Hematopoietic multipotent progenitor cell (in vitro differentiated cells): ENCODE measurements around the gene CELA3A. TPM values are rescaled to one million over a fixed set of nuclear protein-coding genes. Genes with fewer than 3 reads are reported as not detected.

Source experiments
- DNase-seq, 3 donors: peaks; one replicate each; pipeline ENCODE4 v3.0.0-alpha.2; 2011 to 2015; ENCODE audit warnings: low read depth in 2 of 3, low spot score in 2 of 3
- small RNA-seq: library from RNA; depleted of rRNA; stranded (forward); fragments of <200 nt; gene quantifications from one replicate; pipeline ENCODE3, GENCODE V24; 2012
- total RNA-seq: library from RNA; depleted of rRNA; stranded (reverse); fragments of >200 nt; gene quantifications from one replicate; pipeline ENCODE4 v1.2.3, GENCODE V29; 2012

The CELA3A gene
- total RNA-seq, 1 donor = not detected

DNA sequence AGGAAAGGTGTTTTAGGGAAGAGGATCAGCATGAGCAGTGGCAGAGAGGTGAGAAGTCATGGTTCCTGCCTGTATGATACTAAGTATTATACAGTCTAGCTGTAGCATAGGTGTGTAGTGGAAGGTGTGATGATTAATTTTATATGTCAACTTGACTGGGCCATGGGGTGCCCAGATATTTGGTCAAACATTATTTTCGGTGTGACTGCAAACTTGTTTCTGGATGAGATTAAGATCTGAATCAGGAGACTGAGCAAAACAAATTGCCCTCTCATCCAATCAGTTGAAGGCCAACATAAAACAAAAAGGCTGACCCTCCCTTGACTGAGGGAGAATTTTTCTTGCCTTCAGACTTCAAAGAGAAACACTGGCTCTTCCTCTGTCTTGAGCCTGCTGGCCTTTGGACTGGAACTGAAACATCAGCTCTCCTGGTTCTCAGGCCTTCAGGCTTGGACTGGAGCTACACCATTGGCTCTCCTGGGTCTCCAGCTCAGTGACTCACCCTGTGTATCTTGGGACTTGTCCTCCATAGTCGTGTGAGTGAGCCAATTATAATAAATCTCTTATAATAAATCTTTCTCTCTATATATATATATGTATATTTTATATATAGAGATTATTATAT lies 44.3 kb downstream of the CELA3A start:
- DNase-seq = no peak

DNA sequence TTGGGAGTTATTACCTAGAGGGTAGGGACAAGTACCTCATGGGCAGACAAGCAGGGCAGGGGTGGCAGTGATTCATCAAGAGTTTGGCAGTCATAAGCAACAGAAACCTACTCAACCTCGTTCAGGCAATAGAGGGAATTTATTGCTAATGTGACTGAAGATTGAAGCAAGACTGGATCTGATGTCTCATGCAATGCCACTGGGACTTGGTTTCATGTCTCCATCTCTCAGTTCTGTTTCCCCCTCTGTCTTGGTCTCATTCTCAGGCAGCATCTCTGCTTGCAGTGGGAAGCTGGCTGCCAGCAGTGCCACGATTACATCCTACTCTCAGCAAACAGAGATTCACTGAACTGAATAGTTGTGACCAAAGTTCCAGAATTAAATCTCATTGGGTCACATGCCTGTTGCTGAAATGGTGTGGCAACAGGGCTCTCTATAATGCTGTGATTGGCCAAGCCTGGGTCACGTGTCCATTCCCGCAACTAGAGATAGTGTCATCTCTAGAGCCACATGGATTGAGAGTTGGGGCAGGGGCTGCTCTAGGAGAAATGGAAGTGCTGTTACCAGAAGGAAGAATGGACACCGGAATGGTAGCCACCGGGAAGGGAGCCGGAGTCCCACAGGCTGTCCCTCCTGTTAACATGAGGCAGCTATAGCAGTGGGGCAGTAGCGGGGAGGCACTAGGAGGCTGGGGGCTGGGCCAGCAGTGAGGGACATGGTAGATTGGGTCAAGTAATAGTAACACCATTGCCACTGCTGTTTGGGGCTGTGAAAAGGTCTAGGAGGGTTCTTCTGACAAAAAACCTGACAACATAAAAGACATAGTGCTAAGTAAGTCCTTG lies 47.1 kb downstream of the CELA3A start:
- no peak for DNase-seq

DNA sequence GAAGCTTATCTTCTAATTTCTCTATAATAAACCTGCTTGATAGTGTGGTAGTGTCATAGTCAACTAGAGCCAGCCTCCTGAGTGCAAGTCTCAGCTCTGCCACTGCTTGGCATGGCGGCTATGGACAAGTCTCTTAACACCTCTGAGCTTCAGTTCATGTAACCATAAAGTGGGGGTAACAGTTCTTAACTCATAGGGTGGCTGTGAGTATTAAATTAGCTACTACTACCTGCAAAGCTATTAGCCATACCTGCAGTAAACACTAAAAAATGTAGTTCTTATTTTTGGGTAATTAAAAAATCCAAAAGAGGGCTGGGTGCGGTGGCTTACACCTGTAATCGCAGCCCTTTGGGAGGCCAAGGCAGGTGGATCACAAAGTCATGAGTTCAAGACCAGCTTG lies 48.9 kb downstream of the CELA3A start:
- DNase-seq = no peak

DNA sequence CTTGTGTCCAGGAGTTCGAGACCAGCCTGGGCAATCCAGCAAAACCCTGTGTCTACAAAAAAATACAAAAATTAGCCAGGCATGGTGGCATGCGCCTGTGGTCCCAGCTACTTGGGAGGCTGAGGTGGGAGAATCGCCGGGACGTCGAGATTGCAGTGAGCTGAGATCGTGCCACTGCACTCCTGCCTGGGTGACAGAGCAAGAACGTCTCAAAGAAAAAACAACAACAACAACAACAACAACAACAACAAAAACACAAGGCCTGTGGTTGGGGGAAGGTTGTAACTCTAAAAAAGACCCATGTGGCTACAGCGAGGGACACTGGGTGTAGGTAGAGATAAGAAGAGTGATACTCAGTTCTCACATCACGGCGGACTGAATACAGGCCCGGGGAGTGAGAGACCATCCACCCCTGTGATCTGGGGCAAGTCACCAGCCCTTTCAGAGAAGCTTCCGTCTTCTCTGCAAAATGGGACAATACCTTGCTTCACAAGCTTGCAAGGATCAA lies 50.2 kb downstream of the CELA3A start:
- DNase-seq = no peak

DNA sequence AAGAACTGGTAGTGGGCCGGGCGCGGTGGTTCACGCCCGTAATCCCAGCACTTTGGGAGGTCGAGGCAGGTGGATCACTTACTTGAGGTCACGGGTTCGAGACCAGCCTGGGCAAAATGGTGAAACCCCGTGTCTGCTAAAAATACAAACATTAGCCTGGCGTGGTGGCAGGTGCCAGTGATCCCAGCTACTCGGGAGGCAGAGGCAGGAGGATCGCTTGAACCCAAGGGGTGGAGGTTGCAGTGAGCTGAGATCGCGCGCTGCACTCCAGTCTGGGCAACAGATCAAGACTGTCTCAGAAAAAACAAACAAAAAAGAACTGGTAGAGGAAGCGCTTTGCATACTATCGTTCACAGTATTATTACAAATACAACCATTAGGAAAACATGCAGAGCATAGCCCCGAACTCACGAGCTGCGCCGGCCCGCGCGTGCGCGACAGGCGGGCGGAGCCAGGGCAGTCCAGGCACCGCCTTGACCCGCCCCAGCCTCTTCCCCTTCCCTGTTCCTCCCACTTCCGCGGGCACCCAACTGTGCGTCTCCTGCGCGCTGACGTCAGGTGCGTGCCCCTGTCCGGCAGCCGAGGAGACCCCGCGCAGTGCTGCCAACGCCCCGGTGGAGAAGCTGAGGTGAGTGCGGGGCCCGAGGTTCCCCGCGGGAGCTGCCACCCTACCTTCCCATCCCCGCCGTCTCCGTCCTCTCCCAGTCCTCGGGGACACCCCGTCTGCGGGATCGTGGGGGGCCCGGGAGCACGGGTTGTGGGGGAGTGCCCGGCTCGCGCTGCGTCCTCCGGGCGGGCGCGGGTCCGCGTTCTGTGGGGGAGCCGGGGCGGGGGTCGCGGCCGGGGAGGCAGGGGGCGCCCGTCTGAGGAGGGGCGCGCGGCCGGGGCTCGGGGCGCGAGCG lies 50.9 kb downstream of the CELA3A start, which contains the start of gene CDC42:
Gene CDC42 (plus strand): TSS at position 595 of the 902 bp plus-strand sequence. CDS start 25,770 bp downstream, outside the sequence.
- DNase-seq = peak; percentile 92 to 98 (median 96)

DNA sequence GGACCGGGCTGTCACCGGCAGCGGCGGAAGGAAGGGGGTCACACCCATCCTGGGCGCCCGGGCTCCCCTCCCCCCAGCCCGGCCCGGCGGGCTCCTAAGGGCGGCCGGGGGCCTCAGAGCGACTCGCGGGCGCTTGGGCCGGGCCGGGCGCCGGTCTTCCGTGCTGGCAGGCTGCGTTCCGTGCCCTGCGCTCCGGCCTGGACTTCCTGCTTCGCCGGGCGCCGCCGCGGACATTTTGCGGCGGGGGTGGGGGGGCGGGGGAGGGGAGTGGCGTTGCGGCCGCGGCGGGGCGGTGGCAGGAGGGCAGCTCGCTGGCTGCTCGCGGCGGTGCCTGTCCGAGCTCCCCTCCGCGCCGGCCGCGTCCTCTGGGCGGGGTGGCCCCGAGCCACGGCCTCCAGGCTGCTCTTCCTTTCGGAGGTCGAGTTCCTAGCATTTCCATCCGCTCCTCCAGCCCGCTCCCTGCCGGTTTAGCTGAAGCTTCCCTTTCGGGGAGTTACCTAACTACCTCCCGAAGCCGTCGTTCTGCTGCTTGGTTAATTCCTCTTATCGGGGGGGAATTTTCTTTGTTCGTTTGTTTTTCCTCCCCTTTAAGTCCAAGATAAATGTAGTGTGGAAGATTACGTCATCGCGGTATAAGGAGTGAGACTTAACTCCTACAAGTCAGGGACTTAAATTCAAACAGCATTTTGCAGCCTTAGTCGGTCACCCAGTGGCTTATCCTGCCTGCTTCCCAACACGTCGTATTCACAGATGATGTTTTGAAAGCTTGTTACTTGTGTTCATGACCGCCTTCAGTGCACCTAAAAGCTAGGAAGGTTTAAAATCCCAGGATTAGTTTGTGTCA lies 51.8 kb downstream of the CELA3A start:
- peak; percentile 52 to 81 (median 69) for DNase-seq

DNA sequence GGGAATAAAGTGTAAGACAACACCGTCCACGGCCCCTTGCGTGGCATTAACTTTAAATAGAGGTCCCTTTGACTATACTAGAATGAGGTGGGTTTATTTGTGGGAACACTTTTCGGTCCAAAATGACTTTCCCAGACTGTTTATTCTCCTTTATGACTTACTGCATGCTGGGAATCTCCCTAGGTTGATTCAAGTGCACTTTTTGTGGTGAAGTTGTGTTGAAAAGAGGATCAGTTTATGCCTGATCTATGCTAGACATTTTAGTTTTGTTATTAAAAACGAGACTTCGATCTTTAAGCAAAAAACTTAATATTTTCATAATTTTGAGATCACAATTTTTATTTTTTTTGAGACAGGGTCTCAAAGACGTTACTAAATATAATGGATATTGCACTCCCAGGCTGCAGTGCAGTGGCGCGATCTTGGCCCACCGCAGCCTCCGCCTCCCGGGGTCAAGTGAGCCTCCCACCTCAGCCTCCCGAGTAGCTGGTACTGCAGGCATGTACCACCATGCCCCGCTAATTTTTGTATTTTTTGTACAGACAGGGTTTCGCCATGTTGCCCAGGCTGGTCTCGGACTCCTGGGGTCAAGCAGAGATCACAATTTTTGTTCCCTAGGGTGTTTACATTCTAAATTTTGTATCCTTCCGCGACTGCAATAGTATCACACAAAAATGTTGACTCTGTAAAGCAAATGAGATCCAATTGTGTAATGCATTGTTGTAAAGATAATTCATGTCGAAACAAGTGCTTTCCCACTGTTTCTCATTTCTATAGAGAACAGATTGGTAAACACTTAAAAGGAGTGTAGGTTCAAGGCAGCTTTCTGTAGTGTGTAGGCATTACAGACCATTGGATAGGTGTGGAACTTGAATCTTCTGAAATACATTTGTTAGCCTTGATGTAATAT lies 52.7 kb downstream of the CELA3A start:
- no peak for DNase-seq

DNA sequence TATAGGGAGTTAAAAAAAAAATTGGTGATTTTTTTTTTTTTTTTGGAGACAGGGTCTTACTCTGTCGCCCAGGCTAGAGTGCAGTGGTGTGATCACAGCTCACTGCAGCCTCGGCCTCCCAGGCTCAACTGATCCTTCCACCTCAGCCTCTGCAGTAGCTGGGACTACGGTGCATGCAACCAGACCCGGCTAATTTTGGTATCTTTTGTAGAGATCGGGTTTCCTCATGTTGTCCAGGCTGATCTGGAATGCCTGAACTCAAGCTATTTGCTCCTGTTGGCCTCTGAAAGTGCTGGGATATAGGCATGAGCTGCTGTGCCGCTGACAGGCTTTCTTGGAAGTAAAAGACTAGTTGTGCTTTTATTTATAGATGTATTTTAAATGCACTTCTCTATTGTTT lies 54.0 kb downstream of the CELA3A start:
- no peak for DNase-seq

DNA sequence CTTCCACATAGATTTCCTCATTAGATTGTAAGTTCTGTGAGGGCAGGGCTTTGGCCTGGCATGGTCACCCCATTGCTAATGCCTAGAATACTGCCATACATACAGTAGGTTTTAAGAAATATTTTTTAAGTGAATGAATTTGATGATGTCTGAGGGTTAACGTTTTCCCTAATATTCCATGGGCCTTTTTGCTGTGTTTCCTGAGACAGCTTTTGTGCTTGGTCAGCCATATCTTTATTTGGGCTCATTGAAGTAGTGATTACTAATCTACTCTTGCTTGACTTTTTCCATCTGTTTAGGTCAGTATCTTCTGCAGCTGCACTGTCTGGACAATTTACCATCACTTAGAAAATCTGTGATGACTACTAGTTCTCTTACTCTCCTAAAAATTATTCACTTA lies 54.6 kb downstream of the CELA3A start:
- DNase-seq = no peak

DNA sequence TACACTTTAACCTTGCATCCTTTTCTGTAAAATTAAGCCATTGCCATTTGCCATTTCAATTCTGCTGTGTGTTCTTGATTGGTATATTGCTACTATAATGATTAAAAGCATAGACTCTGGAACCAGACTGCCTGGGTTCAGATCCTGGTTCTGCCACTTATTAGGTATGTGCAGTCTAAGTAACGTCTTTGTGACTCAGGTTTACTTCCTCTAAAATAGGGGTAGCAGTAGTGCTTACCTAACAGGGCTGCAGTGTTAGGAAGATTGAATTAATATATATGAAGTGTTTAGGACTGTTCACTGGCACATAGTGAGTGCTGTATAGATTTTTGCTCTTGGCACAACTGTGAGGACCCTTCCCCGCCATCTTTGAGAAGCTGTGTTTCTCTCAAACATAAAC lies 55.5 kb downstream of the CELA3A start:
- no peak for DNase-seq

DNA sequence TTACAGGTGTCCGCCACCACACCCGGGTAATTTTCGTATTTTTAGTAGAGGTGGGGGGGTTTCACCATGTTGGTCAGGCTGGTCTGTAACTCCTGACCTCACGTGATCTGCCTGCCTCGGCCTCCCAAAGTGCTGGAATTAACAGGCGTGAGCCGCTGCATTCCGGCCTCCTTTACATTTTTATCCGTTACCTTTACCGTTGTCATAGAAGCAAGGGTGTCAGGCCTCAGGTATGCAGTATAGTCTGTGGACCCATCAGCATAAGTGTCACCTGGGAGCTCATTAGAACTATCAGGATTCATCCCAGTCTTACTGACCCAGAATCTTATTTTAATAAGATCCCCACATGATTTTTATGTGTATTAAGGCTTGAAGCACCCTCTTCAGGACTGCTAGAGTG lies 56.4 kb downstream of the CELA3A start:
- peak in 1 of 3 donors; percentile 14 for DNase-seq

Small RNA genes within 50 kb of the gene (small RNA-seq; reads per million reads assigned to genes)
- gene RN7SL186P = not detected
- gene RN7SL386P = not detected
- not detected for gene RNU6-1022P
- gene RNU6-776P = not detected

Other genes starting within 250 kb of the CELA3A start
- gene USP48, start 218.5 kb upstream of the CELA3A start, total RNA-seq = 31.2 TPM
- gene LDLRAD2, start 189.4 kb upstream of the CELA3A start, total RNA-seq = 9.4 TPM
- 158 TPM for gene HSPG2, start 64.3 kb upstream of the CELA3A start, total RNA-seq
- not detected for gene CELA3B, start 24.6 kb upstream of the CELA3A start, total RNA-seq
- 160 TPM for gene CDC42, start 51.1 kb downstream of the CELA3A start, total RNA-seq
- under 0.01 TPM for gene WNT4, start 141.4 kb downstream of the CELA3A start, total RNA-seq